OCI-LY7 (cell line): ENCODE measurements around the gene PALMD. TPM values are rescaled to one million over a fixed set of nuclear protein-coding genes. Genes with fewer than 3 reads are reported as not detected.

ENCODE experiments used
- BruUV-seq: library from RNA; stranded (reverse); fragments of 400-500 nt; replicated peaks from 2 replicates; lab custom pipeline; 2021; lab: Mats Ljungman, UMichigan
- CTCF ChIA-PET: fragments of 300-600 bp; sonication (Branson Sonifier 250); formaldehyde crosslinking; loops from one replicate; lab custom pipeline; 2022; ENCODE audit warnings: antibody characterized with exemption; ENCODE audit not compliant: unreplicated experiment; lab: Charles Lee
- POLR2A ChIA-PET: fragments of 300-600 bp; sonication (Branson Sonifier 250); formaldehyde crosslinking; loops from one replicate; lab custom pipeline; 2022; ENCODE audit warnings: antibody characterized with exemption; lab: Charles Lee
- DNase-seq: peaks from one replicate; pipeline ENCODE4 v3.0.0-alpha.2; 2015; ENCODE audit warnings: low spot score
- H2AFZ ChIP-seq: fragments of 200-600 bp; sonication (generic), shearing (Covaris generic); 2 replicates; pipeline ENCODE4 v1.6.1; 2014; ENCODE audit warnings: mild to moderate bottlenecking, antibody characterized with exemption, low read length, moderate library complexity
- H3K27ac ChIP-seq: fragments of 200-600 bp; sonication (generic); 2 replicates; pipeline ENCODE4 v1.5.1; 2014; ENCODE audit warnings: mixed run types, low read depth, mild to moderate bottlenecking, moderate library complexity, low read length, inconsistent platforms; ENCODE audit not compliant: poor library complexity, severe bottlenecking
- H3K36me3 ChIP-seq: fragments of 200-600 bp; sonication (generic); 2 replicates; pipeline ENCODE4 v1.6.1; 2014; ENCODE audit warnings: mild to moderate bottlenecking, antibody characterized with exemption, low read length, moderate library complexity, mixed read lengths; ENCODE audit not compliant: insufficient read depth
- H3K4me1 ChIP-seq: fragments of 200-600 bp; sonication (generic); 2 replicates; pipeline ENCODE4 v1.5.1; 2014; ENCODE audit warnings: mild to moderate bottlenecking, low read length; ENCODE audit not compliant: insufficient read depth, poor library complexity, severe bottlenecking
- H3K4me2 ChIP-seq: fragments of 200-600 bp; sonication (generic); 2 replicates; pipeline ENCODE4 v1.6.1; 2014; ENCODE audit warnings: mild to moderate bottlenecking, low read length
- H3K4me3 ChIP-seq: fragments of 200-600 bp; sonication (generic); 2 replicates; pipeline ENCODE4 v1.5.1; 2014; ENCODE audit warnings: mild to moderate bottlenecking, low read depth, low read length; ENCODE audit not compliant: poor library complexity, severe bottlenecking
- H3K79me2 ChIP-seq: fragments of 200-600 bp; sonication (generic); 2 replicates; pipeline ENCODE4 v1.6.1; 2016; ENCODE audit warnings: low read depth, mild to moderate bottlenecking, low read length, moderate library complexity, mixed read lengths; ENCODE audit not compliant: insufficient read depth
- H3K9me2 ChIP-seq: fragments of 200-600 bp; sonication (generic); 2 replicates; pipeline ENCODE4 v1.6.1; 2016; ENCODE audit warnings: mild to moderate bottlenecking, low read length, mixed read lengths; ENCODE audit not compliant: insufficient read depth
- H3K9me3 ChIP-seq: fragments of 200-600 bp; sonication (generic); 2 replicates; pipeline ENCODE4 v1.6.1; 2014; ENCODE audit warnings: mild to moderate bottlenecking, mixed run types, low read length, mixed read lengths
- H4K20me1 ChIP-seq: fragments of 200-600 bp; sonication (generic); 2 replicates; pipeline ENCODE4 v1.6.1; 2014; ENCODE audit warnings: mild to moderate bottlenecking, antibody characterized with exemption, low read length, moderate library complexity, mixed read lengths; ENCODE audit not compliant: insufficient read depth
- CTCF ChIP-seq: fragments of 200-600 bp; sonication (generic); conservative IDR thresholded peaks from 2 replicates; pipeline ENCODE4 v1.5.1; 2014; ENCODE audit warnings: mild to moderate bottlenecking, antibody characterized with exemption, low read length, moderate library complexity, mixed read lengths
- EZH2phosphoT487 ChIP-seq: fragments of 200-600 bp; sonication (generic); IDR thresholded peaks from 2 replicates; pipeline ENCODE4 v1.6.1; 2018; ENCODE audit warnings: low read depth, borderline replicate concordance, mild to moderate bottlenecking, mixed run types, antibody characterized with exemption, low read length, moderate library complexity, mixed read lengths
- intact Hi-C: fragments of 100-400 bp; cut with micrococcal nuclease; formaldehyde crosslinking; loops from one replicate; pipeline ENCODE4 v1.10.0; 2022; ENCODE audit not compliant: unreplicated experiment
- total RNA-seq, 2 experiments: library from RNA; depleted of rRNA in 1 of 2; stranded (reverse); fragments of >200 nt in 1 of 2; shearing (Covaris generic) in 1 of 2; gene quantifications; 2 replicates each; pipeline ENCODE4 v1.2.3, GENCODE V29; 2014 to 2022

The PALMD gene
- total RNA-seq, 2 experiments from 2014 or later: not detected

GRCh38 chr1:99643021-99643779, 2.7 kb upstream of the PALMD start:
- Histone ChIP-seq H3K36me3 (no peaks in the 10 kb centered on the region), H3K79me2 (no peaks in the 10 kb centered on the region), H2AFZ (no peak overlapping the region), H3K4me3 (no peak overlapping the region), H3K4me1 (no peaks in the 10 kb centered on the region), H3K27ac (no peak overlapping the region), H3K4me2 (no peak overlapping the region), H3K9me2 (no peaks in the 10 kb centered on the region), H3K9me3 (no peaks in the 10 kb centered on the region), H4K20me1 (no peaks in the 10 kb centered on the region)
- ChIA-PET CTCF (no interaction called here), POLR2A (no interaction called here)
- BruUV-seq: no TSS peak
- intact Hi-C loops: no loop called here
- no peak for DNase-seq
- TF ChIP-seq CTCF (no peak), EZH2phosphoT487 (no peak)

GRCh38 chr1:99644279-99645004, 1.5 kb upstream of the PALMD start:
- H3K9me3 ChIP-seq: no peaks in the 10 kb centered on the region
- no TSS peak for BruUV-seq
- H3K27ac ChIP-seq: no peak overlapping the region
- H3K4me2 ChIP-seq: no peak overlapping the region
- no peak overlapping the region for H2AFZ ChIP-seq
- no peaks in the 10 kb centered on the region for H4K20me1 ChIP-seq
- TF ChIP-seq CTCF (no peak), EZH2phosphoT487 (no peak)
- H3K36me3 ChIP-seq: no peaks in the 10 kb centered on the region
- intact Hi-C loops: no loop called here
- no peak for DNase-seq
- CTCF ChIA-PET: no interaction called here
- H3K79me2 ChIP-seq: no peaks in the 10 kb centered on the region
- POLR2A ChIA-PET: interaction anchor here (0.6 kb wide), 1 partner anchor 76 kb away, joined by 4 read pairs; no protein-coding TSS in a partner anchor
- no peak overlapping the region for H3K4me3 ChIP-seq
- no peaks in the 10 kb centered on the region for H3K9me2 ChIP-seq
- no peaks in the 10 kb centered on the region for H3K4me1 ChIP-seq

- TF ChIP-seq CTCF: no peak
- no peak for TF ChIP-seq EZH2phosphoT487
- DNase-seq: no peak
- Histone ChIP-seq H2AFZ (no peak overlapping the region), H3K9me2 (no peaks in the 10 kb centered on the region), H3K9me3 (no peaks in the 10 kb centered on the region), H3K4me1 (no peaks in the 10 kb centered on the region), H3K79me2 (no peaks in the 10 kb centered on the region), H3K4me2 (no peak overlapping the region), H3K27ac (no peak overlapping the region), H3K36me3 (no peaks in the 10 kb centered on the region), H4K20me1 (no peaks in the 10 kb centered on the region), H3K4me3 (no peak overlapping the region)
- ChIA-PET CTCF (no interaction called here), POLR2A (no interaction called here)
- no TSS peak for BruUV-seq
- intact Hi-C loops: no loop called here
These were observed 710 bp upstream of the PALMD start for GRCh38 chr1:99645203-99645602.
